Endothelial cell of umbilical vein (primary cell): Measurements from ENCODE around the gene TLR4. TPM values are rescaled to one million over a fixed set of nuclear protein-coding genes. Genes with fewer than 3 reads are reported as not detected.

Experiments used
- BruUV-seq: library from RNA; stranded (reverse); fragments of 400-500 nt; replicated peaks from 2 replicates; lab custom pipeline; 2021; lab: Mats Ljungman, UMichigan
- CTCF ChIA-PET: fragments of 300-600, 350-600 bp; sonication (Branson Sonifier 250); formaldehyde crosslinking; loops from one replicate; lab custom pipeline; 2021; ENCODE audit warnings: antibody characterized with exemption, inconsistent platforms; lab: Charles Lee
- POLR2A ChIA-PET: fragments of 300-600, 350-600 bp; sonication (Branson Sonifier 250); formaldehyde crosslinking; loops from one replicate; lab custom pipeline; 2021; ENCODE audit warnings: antibody characterized with exemption, inconsistent platforms; lab: Charles Lee
- DNase-seq: peaks from one replicate; pipeline ENCODE4 v3.0.0-alpha.2; 2011; ENCODE audit warnings: low read depth, low spot score
- FAIRE-seq: peaks from 2 replicates; lab custom pipeline; 2011; peaks lifted over from hg19 to GRCh38; lab: Jason Lieb, UNC
- H2AFZ ChIP-seq: 2 replicates; pipeline ENCODE4 v1.6.0; 2012; ENCODE audit warnings: low read depth, low read length, control low read depth, inconsistent platforms
- H3K27ac ChIP-seq: 2 replicates; pipeline ENCODE4 v1.5.1; 2011; ENCODE audit warnings: low read depth, mild to moderate bottlenecking, control low read depth, low read length, moderate library complexity; ENCODE audit not compliant: insufficient read depth
- H3K27me3 ChIP-seq, 2 experiments: 2 replicates each; pipeline versions ENCODE4 v1.6.0 to v1.6.1; 2011; ENCODE audit warnings: low read length in 2 of 2, mixed read lengths in 1 of 2; ENCODE audit not compliant: control insufficient read depth in 2 of 2, insufficient read depth in 2 of 2
- H3K36me3 ChIP-seq, 2 experiments: 2 replicates in 1 of 2; 3 replicates in 1 of 2; pipeline ENCODE4 v1.5.1; 2011; ENCODE audit warnings: low read length in 2 of 2, mild to moderate bottlenecking in 1 of 2, moderate library complexity in 1 of 2; ENCODE audit not compliant: control insufficient read depth in 2 of 2, insufficient read depth in 2 of 2; ENCODE audit errors: extremely low read depth in 1 of 2
- H3K4me1 ChIP-seq: 3 replicates; pipeline ENCODE4 v1.5.1; 2011; ENCODE audit warnings: mild to moderate bottlenecking, low read length; ENCODE audit not compliant: control insufficient read depth, insufficient read depth; ENCODE audit errors: extremely low read depth
- H3K4me2 ChIP-seq: 2 replicates; pipeline ENCODE4 v1.6.1; 2011; ENCODE audit warnings: low read length, control low read depth, mixed read lengths; ENCODE audit not compliant: insufficient read depth
- H3K4me3 ChIP-seq, 3 experiments: fragments of 200-600 bp in 1 of 3; sonication (generic), shearing (Covaris generic) in 1 of 3; replicated peaks in 1 of 3; 2 replicates each; pipeline ENCODE4 v1.5.1; 2011 to 2016; ENCODE audit warnings: control low read depth in 3 of 3, low read length in 3 of 3, mild to moderate bottlenecking in 2 of 3, inconsistent platforms in 1 of 3, low read depth in 1 of 3, moderate library complexity in 1 of 3; ENCODE audit not compliant: insufficient read depth in 1 of 3
- H3K79me2 ChIP-seq: 2 replicates; pipeline ENCODE4 v1.6.0; 2012; ENCODE audit warnings: low read length, inconsistent platforms; ENCODE audit not compliant: control insufficient read depth, insufficient read depth
- H3K9ac ChIP-seq: replicated peaks from 2 replicates; pipeline ENCODE3; 2011; ENCODE audit warnings: low read length, control low read depth; ENCODE audit not compliant: insufficient read depth; ENCODE audit errors: extremely low read depth
- H3K9me1 ChIP-seq: replicated peaks from 3 replicates; pipeline ENCODE4 v1.6.0; 2011; ENCODE audit warnings: mild to moderate bottlenecking, low read length; ENCODE audit not compliant: control insufficient read depth, insufficient read depth; ENCODE audit errors: extremely low read depth
- H3K9me3 ChIP-seq: replicated peaks from 2 replicates; pipeline ENCODE4 v1.5.1; 2012; ENCODE audit warnings: low read length, inconsistent platforms; ENCODE audit not compliant: control insufficient read depth, insufficient read depth
- H4K20me1 ChIP-seq: replicated peaks from 2 replicates; pipeline ENCODE3; 2011; ENCODE audit warnings: mild to moderate bottlenecking, low read length; ENCODE audit not compliant: control insufficient read depth, insufficient read depth; ENCODE audit errors: extremely low read depth
- CTCF ChIP-seq, 2 donors: IDR thresholded peaks; 1 replicate in 1 of 2; 2 replicates in 1 of 2; pipeline ENCODE4 v1.5.1; 2011; ENCODE audit warnings: low read length in 2 of 2, mild to moderate bottlenecking in 2 of 2, moderate library complexity in 2 of 2, control low read depth in 1 of 2, inconsistent platforms in 1 of 2, low read depth in 1 of 2; ENCODE audit not compliant: insufficient read depth in 1 of 2; ENCODE audit errors: extremely low read depth in 1 of 2
- EZH2 ChIP-seq: IDR thresholded peaks from 2 replicates; pipeline ENCODE4 v1.6.1; 2012; ENCODE audit warnings: borderline replicate concordance, low read depth, mild to moderate bottlenecking, moderate library complexity, low read length, inconsistent platforms; ENCODE audit not compliant: severe bottlenecking
- FOS ChIP-seq: IDR thresholded peaks from 2 replicates; pipeline ENCODE4 v1.6.1; 2011; ENCODE audit warnings: mild to moderate bottlenecking, low read length, moderate library complexity, borderline replicate concordance; ENCODE audit not compliant: insufficient read depth
- GATA2 ChIP-seq: IDR thresholded peaks from 2 replicates; pipeline ENCODE4 v1.7.0; 2011; ENCODE audit warnings: low read depth, mild to moderate bottlenecking, moderate library complexity, mixed read lengths, low read length; ENCODE audit not compliant: insufficient read length, insufficient read depth
- JUN ChIP-seq: IDR thresholded peaks from 2 replicates; pipeline ENCODE4 v1.6.1; 2011; ENCODE audit warnings: borderline replicate concordance, low read depth; ENCODE audit not compliant: insufficient read length, insufficient read depth
- MAX ChIP-seq: IDR thresholded peaks from 2 replicates; pipeline ENCODE4 v1.6.1; 2011; ENCODE audit not compliant: insufficient read depth, insufficient read length
- MYC ChIP-seq: IDR thresholded peaks from one replicate; pipeline ENCODE4 v1.6.1; 2011; ENCODE audit warnings: mild to moderate bottlenecking, low read depth, low read length
- POLR2A ChIP-seq: IDR thresholded peaks from 2 replicates; pipeline ENCODE4 v1.6.1; 2012; ENCODE audit warnings: low read depth, mild to moderate bottlenecking, control low read depth, low read length
- POLR2AphosphoS5 ChIP-seq: IDR thresholded peaks from 2 replicates; pipeline ENCODE4 v1.6.1; 2012; ENCODE audit warnings: low read depth, mild to moderate bottlenecking, control low read depth, low read length, moderate library complexity; ENCODE audit not compliant: insufficient read depth
- dilution Hi-C: fragments of 300-500 bp; cut with MboI; formaldehyde crosslinking; loops from one replicate; pipeline ENCODE4 v1.15.0; 2019; ENCODE audit warnings: low sequenced_read_pairs; ENCODE audit not compliant: extremely low pct_ligation_motif_present
- intact Hi-C: fragments of 100-400 bp; cut with micrococcal nuclease; formaldehyde crosslinking; loops from one replicate; pipeline ENCODE4 v1.10.0; 2022
- polyA plus RNA-seq, 4 experiments: library from polyadenylated mRNA; depleted of rRNA in 3 of 4; stranded (reverse) in 3 of 4; unstranded in 1 of 4; fragments of >200 nt; gene quantifications; 2 replicates each; pipeline versions ENCODE4 v1.2.1 to v1.2.3, GENCODE V29; 2011 to 2012; ENCODE audit warnings: missing spikeins in 1 of 4
- total RNA-seq: library from RNA; stranded (reverse); gene quantifications from 2 replicates; pipeline ENCODE4 v1.2.3, GENCODE V29; 2021

The TLR4 gene
- total and polyA plus RNA-seq, 2 donors (not counting 3 experiments of a cell fraction or from before 2014, with no cell fraction given), result 18.2 to 38.6 TPM

- no peak overlapping the region for H2AFZ ChIP-seq
- H3K9me1 ChIP-seq, result no peaks in the 10 kb centered on the region
- H3K9ac ChIP-seq, result no peak overlapping the region
- peaks cover 2% of the 10 kb centered on the region for H3K79me2 ChIP-seq
- no peaks in the 10 kb centered on the region for H3K9me3 ChIP-seq
- dilution Hi-C loops, result no loop called here
- H3K4me3 ChIP-seq, result no peak overlapping the region
- BruUV-seq, result no TSS peak
- CTCF ChIA-PET, result no interaction called here
- DNase-seq (no peak), FAIRE-seq (no peak)
- H3K27me3 ChIP-seq, result no peaks in the 10 kb centered on the region
- H3K27ac ChIP-seq, result no peak overlapping the region
- intact Hi-C loops, result no loop called here
- peaks cover 3% of the 10 kb centered on the region for H4K20me1 ChIP-seq
- H3K4me2 ChIP-seq, result no peak overlapping the region
- peaks cover 0 to 8% of the 10 kb centered on the region in 2 experiments for H3K36me3 ChIP-seq
- POLR2A ChIA-PET, result no interaction called here
- TF ChIP-seq GATA2 (no peak), POLR2A (no peak), EZH2 (no peak), MYC (no peak), MAX (no peak), CTCF (IDR thresholded peaks at IDR 0.05; ENCODE audit: extremely low read depth in 1 of 2, insufficient read depth in 1 of 2, low read depth in 1 of 2, low read length in 2 of 2) (no peak), FOS (no peak), POLR2AphosphoS5 (no peak), JUN (no peak)
- peaks cover 22% of the 10 kb centered on the region for H3K4me1 ChIP-seq
Measured at GRCh38 chr9:117720066-117720465, 15.9 kb downstream of the TLR4 start.
